HCT116 (cell line): ENCODE data around the gene CD40. TPM values are rescaled to one million over a fixed set of nuclear protein-coding genes. Genes with fewer than 3 reads are reported as not detected.

Experiments
- ATAC-seq: fragments of 200-7000 bp; cut with Tn5 transposase; 2 replicates; pipeline ENCODE4 v1.9.1; 2020; ENCODE audit warnings: mild to moderate bottlenecking, moderate library complexity
- BruUV-seq: library from RNA; stranded (reverse); fragments of 400-500 nt; replicated peaks from 2 replicates; lab custom pipeline; 2021; lab: Mats Ljungman, UMichigan
- CTCF ChIA-PET: fragments of 300-600 bp; sonication (Branson Sonifier 250); formaldehyde crosslinking; loops from one replicate; lab custom pipeline; 2021; ENCODE audit warnings: antibody characterized with exemption; lab: Charles Lee
- POLR2A ChIA-PET: fragments of 300-600, 350-600 bp; sonication (Branson Sonifier 250); formaldehyde crosslinking; loops from one replicate; lab custom pipeline; 2021; ENCODE audit warnings: antibody characterized with exemption; lab: Charles Lee
- RAD21 ChIA-PET, 2 experiments: fragments of 300-600 bp; sonication (Branson Sonifier 250); formaldehyde crosslinking; loops; one replicate each; lab custom pipeline; 2023; ENCODE audit warnings: low total read pairs in 2 of 2; ENCODE audit not compliant: uncharacterized antibody in 2 of 2, unreplicated experiment in 2 of 2, low non-redundant PET in 1 of 2; lab: Charles Lee
- DNase-seq: peaks from one replicate; pipeline ENCODE4 v3.0.0-alpha.2; 2010; ENCODE audit warnings: low read depth, low spot score
- H2AFZ ChIP-seq: fragments of 200-600 bp; shearing (Covaris generic), sonication (generic); 2 replicates; pipeline ENCODE4 v1.6.1; 2017; ENCODE audit warnings: low read depth, mixed run types, mixed read lengths, antibody characterized with exemption, low read length; ENCODE audit not compliant: poor library complexity, severe bottlenecking
- H3K27ac ChIP-seq: 2 replicates; pipeline ENCODE4 v1.5.1; 2012; ENCODE audit warnings: low read depth, low read length
- H3K27me3 ChIP-seq: fragments of 200-600 bp; sonication (generic); 2 replicates; pipeline ENCODE4 v1.6.1; 2016; ENCODE audit warnings: mixed run types, low read length, mixed read lengths; ENCODE audit not compliant: insufficient read depth
- H3K36me3 ChIP-seq, 2 experiments: fragments of 200-500 bp in 1 of 2; fragments of 200-600 bp in 1 of 2; sonication (Bioruptor generic) in 1 of 2; sonication (generic) in 1 of 2; 2 replicates each; pipeline versions ENCODE4 v1.5.1 to v1.6.1; 2014 to 2016; ENCODE audit warnings: low read length in 2 of 2, inconsistent platforms in 1 of 2, mixed read lengths in 1 of 2, mixed run types in 1 of 2; ENCODE audit not compliant: insufficient read depth in 2 of 2, control insufficient read depth in 1 of 2
- H3K4me1 ChIP-seq, 2 experiments: fragments of 200-600 bp in 1 of 2; sonication (generic) in 1 of 2; 2 replicates each; pipeline versions ENCODE4 v1.5.1 to v1.6.1; 2012 to 2017; ENCODE audit warnings: low read length in 2 of 2, inconsistent platforms in 1 of 2, mild to moderate bottlenecking in 1 of 2, mixed read lengths in 1 of 2, mixed run types in 1 of 2, moderate library complexity in 1 of 2; ENCODE audit not compliant: insufficient read depth in 2 of 2, control insufficient read depth in 1 of 2
- H3K4me2 ChIP-seq: fragments of 200-600 bp; sonication (generic); 2 replicates; pipeline ENCODE4 v1.6.1; 2017; ENCODE audit warnings: mixed run types, low read length, mixed read lengths
- H3K4me3 ChIP-seq, 2 experiments: fragments of 200-600 bp in 1 of 2; sonication (generic) in 1 of 2; replicated peaks in 1 of 2; 2 replicates each; pipeline ENCODE4 v1.5.1; 2011 to 2016; ENCODE audit warnings: low read length in 2 of 2, control low read depth in 1 of 2, low read depth in 1 of 2, mild to moderate bottlenecking in 1 of 2, mixed read lengths in 1 of 2, mixed run types in 1 of 2
- H3K79me2 ChIP-seq: fragments of 200-600 bp; sonication (generic); 2 replicates; pipeline ENCODE4 v1.6.1; 2017; ENCODE audit warnings: mild to moderate bottlenecking, mixed run types, low read length, moderate library complexity, mixed read lengths; ENCODE audit not compliant: insufficient read depth
- H3K9ac ChIP-seq: fragments of 200-600 bp; sonication (generic); 2 replicates; pipeline ENCODE4 v1.6.1; 2016; ENCODE audit warnings: low read length, mixed read lengths
- H3K9me2 ChIP-seq: fragments of 200-600 bp; sonication (generic), shearing (Covaris generic); 2 replicates; pipeline ENCODE4 v1.6.1; 2017; ENCODE audit warnings: mixed run types, mild to moderate bottlenecking, moderate library complexity; ENCODE audit not compliant: insufficient read depth
- H3K9me3 ChIP-seq, 2 experiments: fragments of 200-500 bp in 1 of 2; fragments of 200-600 bp in 1 of 2; sonication (Bioruptor generic) in 1 of 2; sonication (generic) in 1 of 2; 2 replicates each; pipeline ENCODE4 v1.6.1; 2014 to 2017; ENCODE audit warnings: low read length in 2 of 2, mixed read lengths in 2 of 2, inconsistent platforms in 1 of 2, low read depth in 1 of 2, mild to moderate bottlenecking in 1 of 2, mixed run types in 1 of 2, moderate library complexity in 1 of 2; ENCODE audit not compliant: control insufficient read depth in 1 of 2, insufficient read depth in 1 of 2
- H4K20me1 ChIP-seq: fragments of 200-600 bp; sonication (generic), shearing (Covaris generic); 2 replicates; pipeline ENCODE4 v1.6.1; 2017; ENCODE audit warnings: mixed run types, mild to moderate bottlenecking, moderate library complexity; ENCODE audit not compliant: insufficient read depth
- ATF3 ChIP-seq: IDR thresholded peaks from 2 replicates; pipeline ENCODE4 v1.6.1; 2012
- CTCF ChIP-seq, 3 experiments: fragments of 200-600 bp in 1 of 3; sonication (generic) in 1 of 3; IDR thresholded peaks in 2 of 3; conservative IDR thresholded peaks in 1 of 3; 2 replicates each; pipeline ENCODE4 v1.5.1; 2012 to 2017; ENCODE audit warnings: low read depth in 2 of 3, low read length in 2 of 3, antibody characterized with exemption in 1 of 3, borderline replicate concordance in 1 of 3, control low read depth in 1 of 3, mild to moderate bottlenecking in 1 of 3, mixed read lengths in 1 of 3, mixed run types in 1 of 3, moderate library complexity in 1 of 3; ENCODE audit not compliant: insufficient read depth in 1 of 3
- EGR1 ChIP-seq: IDR thresholded peaks from 2 replicates; pipeline ENCODE4 v1.6.1; 2012; ENCODE audit warnings: low read depth
- FOSL1 ChIP-seq: IDR thresholded peaks from 2 replicates; pipeline ENCODE4 v1.6.1; 2012; ENCODE audit warnings: low read depth
- JUND ChIP-seq: IDR thresholded peaks from 2 replicates; pipeline ENCODE4 v1.6.1; 2012
- MAX ChIP-seq: IDR thresholded peaks from 2 replicates; pipeline ENCODE4 v1.6.1; 2012
- POLR2A ChIP-seq: IDR thresholded peaks from 2 replicates; pipeline ENCODE4 v1.7.0; 2011; ENCODE audit warnings: borderline replicate concordance; ENCODE audit not compliant: insufficient read depth, insufficient read length; ENCODE audit errors: extremely low read depth
- POLR2AphosphoS5 ChIP-seq: IDR thresholded peaks from 2 replicates; pipeline ENCODE4 v1.6.1; 2011; ENCODE audit warnings: mild to moderate bottlenecking, low read depth, low read length, moderate library complexity
- RAD21 ChIP-seq: IDR thresholded peaks from 2 replicates; pipeline ENCODE4 v1.6.1; 2012; ENCODE audit warnings: low read depth, mild to moderate bottlenecking
- SIN3A ChIP-seq: IDR thresholded peaks from 2 replicates; pipeline ENCODE4 v1.6.1; 2012; ENCODE audit warnings: low read depth
- TCF7L2 ChIP-seq: IDR thresholded peaks from 2 replicates; pipeline ENCODE4 v1.7.0; 2011; ENCODE audit warnings: borderline replicate concordance, inconsistent platforms; ENCODE audit not compliant: insufficient read depth, insufficient read length; ENCODE audit errors: extremely low read depth
- ZFX ChIP-seq: fragments of 450-650 bp; IDR thresholded peaks from 2 replicates; pipeline ENCODE4 v1.6.1; 2017
- ZNF274 ChIP-seq: fragments of 200-500 bp; sonication (Bioruptor generic); IDR thresholded peaks from 2 replicates; pipeline ENCODE4 v1.6.1; 2014; ENCODE audit warnings: mild to moderate bottlenecking, low read depth, low read length, inconsistent platforms
- intact Hi-C: fragments of 100-400 bp; cut with micrococcal nuclease; formaldehyde crosslinking; loops from 2 replicates; pipeline ENCODE4 v1.10.0; 2022
- total RNA-seq: library from RNA; stranded (reverse); gene quantifications from one replicate; pipeline ENCODE4 v1.2.1, GENCODE V29; 2021; ENCODE audit not compliant: unreplicated experiment

The CD40 gene
- total RNA-seq, 1 experiment from 2014 or later, result 21.3 TPM

- CTCF ChIA-PET, result no interaction called here
- intact Hi-C loops, result no loop called here
- no TSS peak for BruUV-seq
These were observed 34.9 kb downstream of the CD40 start for GRCh38 chr20:46152824-46153586.

More at GRCh38 chr20:46152824-46153586, 34.9 kb downstream of the CD40 start:
- ATAC-seq (no peak), DNase-seq (no peak)
- no peaks in the 10 kb centered on the region for H3K9me3 ChIP-seq
- H3K4me1 ChIP-seq, result no peaks in the 10 kb centered on the region
- no peak overlapping the region for H3K4me2 ChIP-seq
- ChIA-PET RAD21 (no interaction called here), POLR2A (interaction anchor here (1.3 kb wide), 1 partner anchor 14 kb away, joined by 4 read pairs; no protein-coding TSS in a partner anchor)
- H3K36me3 ChIP-seq, result no peaks in the 10 kb centered on the region
- no peak for TF ChIP-seq JUND
- no peak for TF ChIP-seq ZNF274
- no peak for TF ChIP-seq CTCF (IDR thresholded peaks at IDR 0.05 in 2 of 3, conservative IDR thresholded peaks at IDR 0.05 in 1 of 3; ENCODE audit: borderline replicate concordance in 1 of 3, insufficient read depth in 1 of 3, low read depth in 2 of 3, low read length in 2 of 3)
- TF ChIP-seq POLR2AphosphoS5, result no peak
- TF ChIP-seq FOSL1, result no peak
- no peak for TF ChIP-seq ATF3
- no peak for TF ChIP-seq RAD21
- no peak for TF ChIP-seq TCF7L2
- no peak for TF ChIP-seq SIN3A
- no peak for TF ChIP-seq ZFX
- no peak for TF ChIP-seq POLR2A
- no peak for TF ChIP-seq MAX
- TF ChIP-seq EGR1, result no peak
- H3K9ac ChIP-seq, result no peak overlapping the region
- no peaks in the 10 kb centered on the region for H3K27me3 ChIP-seq
- H4K20me1 ChIP-seq, result no peaks in the 10 kb centered on the region
- no peaks in the 10 kb centered on the region for H3K79me2 ChIP-seq
- no peak overlapping the region for H3K27ac ChIP-seq
- H3K9me2 ChIP-seq, result no peaks in the 10 kb centered on the region
- H3K4me3 ChIP-seq, result no peak overlapping the region
- no peak overlapping the region for H2AFZ ChIP-seq
